ENCODE results near the gene ZNF526.

GRCh38 chr19:42178791-42179674 is 41.1 kb upstream of the ZNF526 start:
- peak; percentile 48 for TF ChIP-seq CTCF (conservative IDR thresholded peaks at IDR 0.05; ENCODE audit: low read depth, low read length)
- TF ChIP-seq EZH2phosphoT487 (IDR thresholded peaks at IDR 0.05; ENCODE audit: borderline replicate concordance, low read length), result no peak
- TF ChIP-seq EZH2 (IDR thresholded peaks at IDR 0.05; ENCODE audit: low read length, unreplicated experiment), result no peak
